Right lobe of liver (tissue), 4 donors: ENCODE measurements around the gene DNASE2.

Source experiments
- POLR2A ChIP-seq: fragments of 450-650 bp; IDR thresholded peaks from one replicate; pipeline ENCODE4 v1.6.1; 2017; ENCODE audit warnings: antibody characterized with exemption, mild to moderate bottlenecking
- TF ChIP-seq, protein P1 (sequence below), 4 donors: fragments of 200-600 bp in 3 of 4; fragments of 450-650 bp in 1 of 4; IDR thresholded peaks; one replicate each; pipeline versions ENCODE4 v1.5.1 to v1.8.0; 2016 to 2022; ENCODE audit warnings: antibody characterized with exemption in 4 of 4, mild to moderate bottlenecking in 2 of 4
- donor health status: DM: no; HTN: no; CAD: no.
- donor health status: DM: no; HTN: no; CAD: no.
- donor health status: DM: no; HTN: yes; CAD: no.

DNA sequence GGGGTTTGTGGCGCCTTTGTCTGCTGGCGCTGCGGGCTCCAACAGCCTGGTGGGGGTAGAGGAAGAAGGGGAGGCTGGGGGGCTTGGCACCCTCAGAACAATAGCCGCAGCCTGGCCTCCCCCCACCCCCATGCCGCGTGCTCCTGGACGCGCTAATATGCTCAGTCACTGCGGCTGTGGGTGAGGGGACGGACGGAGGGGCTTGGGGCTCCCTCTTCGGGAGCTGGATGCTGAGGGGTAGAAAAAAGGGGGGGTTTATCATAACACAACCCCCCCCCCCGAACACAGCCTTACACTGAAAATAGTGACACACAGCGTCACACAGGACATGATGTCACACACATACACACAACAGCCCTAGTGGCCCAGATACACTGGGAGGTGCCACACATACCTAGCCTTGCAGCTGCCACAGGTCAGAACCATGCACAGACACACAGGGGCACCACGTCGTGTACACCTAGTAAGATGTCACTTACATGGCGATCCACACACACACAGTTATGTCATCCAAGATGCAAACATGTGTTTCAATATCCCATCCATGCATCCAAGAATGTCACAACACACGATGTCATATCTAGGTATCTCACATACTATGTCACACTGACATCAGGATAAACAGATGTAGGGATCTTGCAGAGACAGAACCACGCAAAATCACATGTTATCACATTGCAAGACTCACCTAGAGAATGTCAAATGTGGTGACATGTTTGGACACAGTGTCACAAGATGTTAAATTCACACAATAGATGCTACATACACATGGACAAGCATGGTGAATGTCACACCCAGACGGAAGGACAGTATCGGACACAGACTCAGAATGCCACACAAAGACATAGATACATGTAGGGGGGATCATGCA is 42.1 kb downstream of the DNASE2 start:
- TF ChIP-seq, protein P1, sequence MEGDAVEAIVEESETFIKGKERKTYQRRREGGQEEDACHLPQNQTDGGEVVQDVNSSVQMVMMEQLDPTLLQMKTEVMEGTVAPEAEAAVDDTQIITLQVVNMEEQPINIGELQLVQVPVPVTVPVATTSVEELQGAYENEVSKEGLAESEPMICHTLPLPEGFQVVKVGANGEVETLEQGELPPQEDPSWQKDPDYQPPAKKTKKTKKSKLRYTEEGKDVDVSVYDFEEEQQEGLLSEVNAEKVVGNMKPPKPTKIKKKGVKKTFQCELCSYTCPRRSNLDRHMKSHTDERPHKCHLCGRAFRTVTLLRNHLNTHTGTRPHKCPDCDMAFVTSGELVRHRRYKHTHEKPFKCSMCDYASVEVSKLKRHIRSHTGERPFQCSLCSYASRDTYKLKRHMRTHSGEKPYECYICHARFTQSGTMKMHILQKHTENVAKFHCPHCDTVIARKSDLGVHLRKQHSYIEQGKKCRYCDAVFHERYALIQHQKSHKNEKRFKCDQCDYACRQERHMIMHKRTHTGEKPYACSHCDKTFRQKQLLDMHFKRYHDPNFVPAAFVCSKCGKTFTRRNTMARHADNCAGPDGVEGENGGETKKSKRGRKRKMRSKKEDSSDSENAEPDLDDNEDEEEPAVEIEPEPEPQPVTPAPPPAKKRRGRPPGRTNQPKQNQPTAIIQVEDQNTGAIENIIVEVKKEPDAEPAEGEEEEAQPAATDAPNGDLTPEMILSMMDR (IDR thresholded peaks at IDR 0.05) = no peak
- TF ChIP-seq POLR2A = no peak
